B cell (primary cell): Measurements from ENCODE around the gene SMAD7. TPM values are rescaled to one million over a fixed set of nuclear protein-coding genes. Genes with fewer than 3 reads are reported as not detected.

ENCODE experiments used
- ATAC-seq: fragments of 200-7000 bp; cut with Tn5 transposase; one replicate; pipeline ENCODE4 v1.10.0; 2021; ENCODE audit warnings: low read depth, mild to moderate bottlenecking, moderate number of reproducible peaks, moderate library complexity
- CTCF ChIA-PET: fragments of 350-600 bp; sonication (Branson Sonifier 250); formaldehyde crosslinking; loops from one replicate; lab custom pipeline; 2021; ENCODE audit warnings: antibody characterized with exemption, inconsistent platforms; lab: Charles Lee
- POLR2A ChIA-PET: fragments of 350-600 bp; sonication (Branson Sonifier 250); formaldehyde crosslinking; loops from one replicate; lab custom pipeline; 2021; ENCODE audit warnings: antibody characterized with exemption; lab: Charles Lee
- DNase-seq: peaks from one replicate; pipeline ENCODE4 v3.0.0; 2013
- H2AFZ ChIP-seq: 2 replicates; pipeline ENCODE4 v1.6.1; 2012; ENCODE audit warnings: mild to moderate bottlenecking, low read depth, low read length; ENCODE audit not compliant: insufficient read depth, poor library complexity, severe bottlenecking
- H3K27ac ChIP-seq, 2 donors: 1 replicate in 1 of 2; 2 replicates in 1 of 2; pipeline ENCODE4 v1.5.1; 2012 to 2013; ENCODE audit warnings: low read length in 2 of 2, mild to moderate bottlenecking in 2 of 2, moderate library complexity in 1 of 2
- H3K27me3 ChIP-seq, 4 experiments: fragments of 200-600 bp in 1 of 4; sonication (generic) in 1 of 4; replicated peaks in 1 of 4; 1 replicate in 2 of 4; 2 replicates in 2 of 4; pipeline versions ENCODE4 v1.6.1 to v1.7.0; 2013 to 2016; ENCODE audit warnings: low read length in 3 of 4, mild to moderate bottlenecking in 2 of 4, mixed read lengths in 1 of 4, moderate library complexity in 1 of 4; ENCODE audit not compliant: insufficient read depth in 4 of 4, control insufficient read depth in 3 of 4; ENCODE audit errors: control extremely low read depth in 1 of 4
- H3K36me3 ChIP-seq, 2 experiments: replicated peaks in 1 of 2; 1 replicate in 1 of 2; 2 replicates in 1 of 2; pipeline versions ENCODE4 v1.6.1 to v1.7.1; 2013; ENCODE audit warnings: low read length in 1 of 2; ENCODE audit not compliant: insufficient read depth in 2 of 2, control insufficient read depth in 1 of 2; ENCODE audit errors: control extremely low read depth in 1 of 2, extremely low read depth in 1 of 2
- H3K4me1 ChIP-seq, 2 donors: fragments of 200-600 bp in 1 of 2; sonication (generic) in 1 of 2; 1 replicate in 1 of 2; 2 replicates in 1 of 2; pipeline versions ENCODE4 v1.5.1 to v1.6.1; 2013 to 2017; ENCODE audit warnings: low read length in 2 of 2; ENCODE audit not compliant: control insufficient read depth in 2 of 2, insufficient read depth in 2 of 2
- H3K4me2 ChIP-seq: replicated peaks from 2 replicates; pipeline ENCODE3; 2012; ENCODE audit warnings: mild to moderate bottlenecking, low read depth, low read length; ENCODE audit not compliant: poor library complexity, severe bottlenecking
- H3K4me3 ChIP-seq, 5 experiments: fragments of 200-600 bp in 1 of 5; sonication (generic) in 1 of 5; 1 replicate in 3 of 5; 2 replicates in 2 of 5; pipeline versions ENCODE4 v1.5.1 to v1.7.0; 2011 to 2016; ENCODE audit warnings: low read length in 4 of 5, mild to moderate bottlenecking in 4 of 5, low read depth in 2 of 5, control low read depth in 1 of 5, moderate library complexity in 1 of 5; ENCODE audit not compliant: insufficient read depth in 1 of 5; ENCODE audit errors: control extremely low read depth in 1 of 5, extremely low read depth in 1 of 5
- H3K79me2 ChIP-seq: fragments of 200-600 bp; sonication (generic); one replicate; pipeline ENCODE4 v1.6.0; 2016; ENCODE audit warnings: low read length; ENCODE audit not compliant: control insufficient read depth, insufficient read depth
- H3K9ac ChIP-seq: fragments of 200-600 bp; sonication (generic); 2 replicates; pipeline ENCODE4 v1.6.1; 2017; ENCODE audit warnings: mild to moderate bottlenecking, low read length, moderate library complexity
- H3K9me3 ChIP-seq, 3 donors: one replicate each; pipeline versions ENCODE4 v1.6.1 to v1.7.1; 2013; ENCODE audit warnings: low read length in 2 of 3; ENCODE audit not compliant: control insufficient read depth in 2 of 3, insufficient read depth in 1 of 3; ENCODE audit errors: control extremely low read depth in 1 of 3
- H4K20me1 ChIP-seq: 2 replicates; pipeline ENCODE4 v1.6.0; 2012; ENCODE audit warnings: mild to moderate bottlenecking, low read length; ENCODE audit not compliant: insufficient read depth, control insufficient read depth, poor library complexity, severe bottlenecking
- H3K27ac Mint-ChIP-seq: one replicate; pipeline ENCODE4 v1.8.0; 2021; ENCODE audit warnings: mixed read lengths
- H3K27me3 Mint-ChIP-seq: one replicate; pipeline ENCODE4 v1.8.0; 2021; ENCODE audit warnings: mixed read lengths
- H3K4me1 Mint-ChIP-seq: one replicate; pipeline ENCODE4 v1.8.0; 2021; ENCODE audit warnings: mixed read lengths
- H3K4me3 Mint-ChIP-seq: one replicate; pipeline ENCODE4 v1.8.0; 2021; ENCODE audit warnings: mixed read lengths
- H3K9me3 Mint-ChIP-seq: one replicate; pipeline ENCODE4 v1.8.0; 2022; ENCODE audit warnings: mixed read lengths; ENCODE audit not compliant: insufficient read depth
- CTCF ChIP-seq: fragments of 200-600 bp; IDR thresholded peaks from one replicate; pipeline ENCODE4 v1.8.0; 2022; ENCODE audit warnings: antibody characterized with exemption, mild to moderate bottlenecking
- EZH2 ChIP-seq: IDR thresholded peaks from 2 replicates; pipeline ENCODE4 v1.6.1; 2012; ENCODE audit warnings: borderline replicate concordance, low read depth, mild to moderate bottlenecking, moderate library complexity, low read length; ENCODE audit not compliant: insufficient read depth, poor library complexity, severe bottlenecking
- WGBS: methylation state at CpG from one replicate; pipeline ENCODE4 v1.1.5; 2013; ENCODE audit warnings: missing lambda C conversion rate; ENCODE audit not compliant: insufficient coverage; 5-methylcytosine and 5-hydroxymethylcytosine counted together
- intact Hi-C: fragments of 100-400 bp; cut with micrococcal nuclease; formaldehyde crosslinking; loops from one replicate; pipeline ENCODE4 v1.10.0; 2022
- polyA plus RNA-seq: library from polyadenylated mRNA; depleted of rRNA; stranded (reverse); fragments of >200 nt; gene quantifications from 2 replicates; pipeline ENCODE4 v1.2.3, GENCODE V29; 2012
- total RNA-seq, 2 donors: library from RNA; stranded (reverse); fragments of 120-200 nt in 1 of 2; gene quantifications; 1 replicate in 1 of 2; 2 replicates in 1 of 2; pipeline versions ENCODE4 v1.2.3 to v1.2.4, GENCODE V29; 2013 to 2022

The SMAD7 gene
- total and polyA plus RNA-seq, 2 donors (not counting 1 experiment from before 2014, with no cell fraction given) = 10.1 to 20.9 TPM

DNA sequence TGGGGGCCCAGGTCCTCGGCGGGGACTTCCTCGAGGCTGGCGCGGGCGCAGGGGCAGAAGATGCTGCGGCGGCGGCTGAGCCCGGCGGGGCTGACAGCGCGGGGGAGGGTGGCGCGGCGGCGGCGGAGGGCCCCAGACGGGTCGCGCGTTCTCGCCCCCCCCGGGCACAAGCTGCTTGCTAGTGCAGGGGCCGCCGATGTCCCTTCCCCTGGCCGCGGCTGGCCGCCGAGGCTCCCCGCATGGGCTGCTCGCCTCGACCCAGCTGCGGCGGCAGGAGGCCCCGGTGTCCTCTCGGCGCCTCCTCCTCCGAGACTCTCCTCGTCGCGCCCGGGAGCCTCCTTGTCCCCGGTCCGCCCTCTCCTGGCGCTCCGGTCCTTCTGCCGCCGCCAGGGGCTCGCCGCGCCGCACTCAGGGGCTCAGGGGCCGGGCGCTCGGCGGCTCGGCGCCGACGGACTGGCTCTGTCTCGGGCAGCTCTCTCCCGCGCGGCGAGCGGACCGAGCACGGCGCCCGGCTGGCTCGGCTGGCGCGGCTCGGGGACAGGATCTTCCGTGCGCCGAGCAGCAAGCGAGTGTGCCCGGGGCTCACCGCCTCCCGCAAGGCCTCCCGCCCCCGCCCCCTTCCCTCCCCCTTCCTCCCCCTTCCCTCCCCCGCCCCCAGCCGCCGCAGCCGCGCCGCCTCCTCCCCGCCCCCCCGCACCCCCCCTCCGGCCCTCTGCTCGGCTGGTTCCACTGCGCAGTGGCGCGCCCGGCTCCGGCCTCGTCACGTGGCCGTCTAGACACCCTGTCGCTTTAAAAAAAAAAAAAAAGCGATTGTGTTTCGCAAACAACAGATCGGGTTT lies 902 bp upstream of the SMAD7 start:
- Histone ChIP-seq H3K36me3 (no peaks in the 10 kb centered on the region), H3K27ac (peak overlapping the region; percentile 86 to 100), H2AFZ (peak overlapping the region; percentile 86), H3K4me3 (peak overlapping the region; percentile 62 to 96 (median 75)), H4K20me1 (peaks cover 8% of the 10 kb centered on the region), H3K9me3 (no peaks in the 10 kb centered on the region), H3K79me2 (peaks cover 30% of the 10 kb centered on the region), H3K4me1 (peaks cover 24 to 37% of the 10 kb centered on the region in 2 donors), H3K27me3 (peaks cover 0 to 2% (median 0%) of the 10 kb centered on the region in 4 experiments), H3K4me2 (peak overlapping the region; percentile 98), H3K9ac (peak overlapping the region; percentile 98)
- Mint-ChIP-seq H3K27me3 (no peaks in the 10 kb centered on the region), H3K4me3 (peak overlapping the region; percentile 90), H3K27ac (peak overlapping the region; percentile 99), H3K9me3 (no peaks in the 10 kb centered on the region), H3K4me1 (peaks cover 29% of the 10 kb centered on the region)
- peak; percentile 91 for DNase-seq
- no peak for TF ChIP-seq EZH2
- TF ChIP-seq CTCF = no peak
- ATAC-seq = peak; percentile 46
- CTCF ChIA-PET = interaction anchor here (0.7 to 3.4 kb wide), 17 partner anchors 11 to 175 kb away, joined by 3 to 14 read pairs (median 4); no protein-coding TSS in a partner anchor
- intact Hi-C loops = loop anchor here (2.0 to 5.0 kb wide), 4 partner anchors 23 to 1336 kb away; partner anchors contain the start of gene CXXC1
- POLR2A ChIA-PET = interaction anchor here (0.5 to 2.6 kb wide), 20 partner anchors 11 to 1330 kb away, joined by 3 to 22 read pairs (median 4); partner anchors contain the start of genes C18orf32 and MBD1
- WGBS = under 1% methylated on average over 63 of the region's 106 CpGs
